WTC11 (cell line): ENCODE results near the gene LRRC23. TPM values are rescaled to one million over a fixed set of nuclear protein-coding genes. Genes with fewer than 3 reads are reported as not detected.
"Not testable (repeated sequence)": the region's sequence is repeated elsewhere in the genome, so short reads cannot be mapped to it uniquely, and the experiment has no call there.

Experiments used
- ATAC-seq: fragments of 200-7000 bp; cut with Tn5 transposase; 2 replicates; pipeline ENCODE4 v1.10.0; 2021; ENCODE audit warnings: mild to moderate bottlenecking, moderate library complexity
- CTCF ChIA-PET: fragments of 300-600 bp; sonication (Branson Sonifier 250); formaldehyde crosslinking; loops from one replicate; lab custom pipeline; 2021; ENCODE audit warnings: antibody characterized with exemption; lab: Charles Lee
- POLR2A ChIA-PET: fragments of 350-600 bp; sonication (Branson Sonifier 250); formaldehyde crosslinking; loops from one replicate; lab custom pipeline; 2021; ENCODE audit warnings: antibody characterized with exemption; lab: Charles Lee
- DNase-seq: peaks from one replicate; pipeline ENCODE4 v3.0.0; 2021; ENCODE audit warnings: low spot score
- H3K27ac Mint-ChIP-seq: 2 replicates; pipeline ENCODE4 v1.8.0; 2021; ENCODE audit warnings: mixed read lengths
- H3K27me3 Mint-ChIP-seq: 2 replicates; pipeline ENCODE4 v1.8.0; 2021; ENCODE audit warnings: low read depth, mild to moderate bottlenecking, moderate library complexity, mixed read lengths
- H3K36me3 Mint-ChIP-seq: 2 replicates; pipeline ENCODE4 v1.8.0; 2021; ENCODE audit warnings: mixed read lengths
- H3K4me1 Mint-ChIP-seq: 2 replicates; pipeline ENCODE4 v1.8.0; 2022; ENCODE audit warnings: mixed read lengths
- H3K4me3 Mint-ChIP-seq: 2 replicates; pipeline ENCODE4 v1.8.0; 2021; ENCODE audit warnings: mild to moderate bottlenecking, moderate library complexity, mixed read lengths
- H3K9me3 Mint-ChIP-seq: 2 replicates; pipeline ENCODE4 v1.8.0; 2021; ENCODE audit warnings: mixed read lengths
- ATF2 ChIP-seq: sonication (generic); formaldehyde crosslinking; IDR thresholded peaks from 2 replicates; pipeline ENCODE4 v1.8.1; 2022; ENCODE audit warnings: low read depth, missing genetic modification reagents, borderline replicate concordance
- CDX4 ChIP-seq: fragments of 250-450 bp; sonication (Bioruptor Pico); IDR thresholded peaks from 2 replicates; pipeline ENCODE4 v1.9.0; 2021; ENCODE audit warnings: moderate library complexity, mild to moderate bottlenecking, inconsistent platforms, borderline replicate concordance
- GTF2I ChIP-seq: fragments of 250-450 bp; sonication (Bioruptor Pico); conservative IDR thresholded peaks from 2 replicates; pipeline ENCODE4 v1.4.0; 2021; ENCODE audit warnings: mild to moderate bottlenecking
- IRF1 ChIP-seq: sonication (generic); formaldehyde crosslinking; IDR thresholded peaks from 2 replicates; pipeline ENCODE4 v1.8.0; 2023; ENCODE audit warnings: missing genetic modification reagents
- JAZF1 ChIP-seq: fragments of 250-450 bp; sonication (Bioruptor Pico); IDR thresholded peaks from 2 replicates; pipeline ENCODE4 v1.9.0; 2021; ENCODE audit warnings: moderate library complexity, mild to moderate bottlenecking, inconsistent platforms
- OVOL2 ChIP-seq: fragments of 250-450 bp; sonication (Bioruptor Pico); IDR thresholded peaks from 2 replicates; pipeline ENCODE4 v1.9.0; 2021; ENCODE audit warnings: mild to moderate bottlenecking, borderline replicate concordance
- PRRX2 ChIP-seq: fragments of 250-450 bp; sonication (Bioruptor Pico); IDR thresholded peaks from 2 replicates; pipeline ENCODE4 v1.8.0; 2021; ENCODE audit warnings: mild to moderate bottlenecking
- SMAD3 ChIP-seq: sonication (generic); formaldehyde crosslinking; IDR thresholded peaks from 2 replicates; pipeline ENCODE4 v1.8.0; 2022; ENCODE audit warnings: missing genetic modification reagents, mild to moderate bottlenecking, borderline replicate concordance
- SP1 ChIP-seq: sonication (generic); formaldehyde crosslinking; conservative IDR thresholded peaks from 2 replicates; pipeline ENCODE4 v1.8.1; 2022; ENCODE audit warnings: missing genetic modification reagents
- STAT6 ChIP-seq: sonication (generic); formaldehyde crosslinking; conservative IDR thresholded peaks from 2 replicates; pipeline ENCODE4 v1.8.1; 2023; ENCODE audit warnings: mild to moderate bottlenecking, low read depth, missing genetic modification reagents, moderate library complexity
- USF2 ChIP-seq: sonication (generic); formaldehyde crosslinking; IDR thresholded peaks from 2 replicates; pipeline ENCODE4 v1.8.1; 2023; ENCODE audit warnings: mild to moderate bottlenecking, missing genetic modification reagents, moderate library complexity
- ZBTB43 ChIP-seq: sonication (generic); formaldehyde crosslinking; IDR thresholded peaks from 2 replicates; pipeline ENCODE4 v1.8.1; 2023; ENCODE audit warnings: mild to moderate bottlenecking, missing genetic modification reagents
- ZNF219 ChIP-seq: sonication (generic); formaldehyde crosslinking; IDR thresholded peaks from 2 replicates; pipeline ENCODE4 v1.8.0; 2023; ENCODE audit warnings: missing genetic modification reagents, mild to moderate bottlenecking, borderline replicate concordance
- ZNF281 ChIP-seq: sonication (generic); formaldehyde crosslinking; IDR thresholded peaks from 2 replicates; pipeline ENCODE4 v1.8.0; 2023; ENCODE audit warnings: mild to moderate bottlenecking, missing genetic modification reagents
- ZNF416 ChIP-seq: fragments of 250-450 bp; sonication (Bioruptor Pico); IDR thresholded peaks from 2 replicates; pipeline ENCODE4 v1.9.0; 2021; ENCODE audit warnings: mild to moderate bottlenecking, inconsistent platforms
- ZNF671 ChIP-seq: fragments of 250-450 bp; sonication (Bioruptor Pico); IDR thresholded peaks from 2 replicates; pipeline ENCODE4 v1.8.0; 2021; ENCODE audit warnings: mild to moderate bottlenecking
- ZSCAN18 ChIP-seq: fragments of 250-450 bp; sonication (Bioruptor Pico); IDR thresholded peaks from 2 replicates; pipeline ENCODE4 v2.1.2; 2022; ENCODE audit warnings: mild to moderate bottlenecking, moderate library complexity
- total RNA-seq: library from RNA; stranded (reverse); gene quantifications from 3 replicates; pipeline ENCODE4 v1.2.3, GENCODE V29; 2021

The LRRC23 gene
- total RNA-seq, 1 experiment from 2014 or later, result 3.1 TPM

- TF ChIP-seq USF2 (CRISPR knock-in tag) (no peak), ZSCAN18 (CRISPR knock-in tag) (no peak), ZNF219 (CRISPR knock-in tag) (no peak), IRF1 (CRISPR knock-in tag) (no peak), ZBTB43 (CRISPR knock-in tag) (no peak), OVOL2 (no peak), ATF2 (CRISPR knock-in tag) (no peak), PRRX2 (0 out of 2 replicates have a peak, but pooled peaks have one; percentile 11), GTF2I (CRISPR knock-in tag) (no peak), JAZF1 (CRISPR knock-in tag) (no peak), ZNF671 (no peak), STAT6 (CRISPR knock-in tag) (no peak), ZNF416 (CRISPR knock-in tag) (no peak), SP1 (CRISPR knock-in tag) (no peak), CDX4 (CRISPR knock-in tag) (no peak), ZNF281 (no peak), SMAD3 (CRISPR knock-in tag) (peak; percentile 59; the same call in 1 of the 2 replicates)
Observed at GRCh38 chr12:6869049-6870021, 35.3 kb upstream of the LRRC23 start (continued).

- ChIA-PET POLR2A (interaction anchor here (2.7 to 3.3 kb wide), 2 partner anchors 55 to 73 kb away, joined by 15 to 33 read pairs; partner anchors contain the start of genes C12orf57 and RNU7-1), CTCF (interaction anchor here (1.1 to 8.5 kb wide), 8 partner anchors 17 to 69 kb away, joined by 3 to 181 read pairs (median 27); partner anchors contain the start of genes CDCA3, ENO2, GPR162 and LRRC23)
- not testable (repeated sequence) for H3K9me3 Mint-ChIP-seq, ATAC-seq, DNase-seq, H3K27me3 Mint-ChIP-seq
- H3K4me1 Mint-ChIP-seq, result peaks cover 62% of the 10 kb centered on the region
- peaks cover 43% of the 10 kb centered on the region for H3K36me3 Mint-ChIP-seq
- peak overlapping the region; percentile 89 for H3K4me3 Mint-ChIP-seq
- peak overlapping the region; percentile 96 for H3K27ac Mint-ChIP-seq
Observed at GRCh38 chr12:6870304-6870703, 34.3 kb upstream of the LRRC23 start.
